Muscle layer of duodenum (tissue), 2 donors: ENCODE measurements around the gene SPATA2L.
"Not testable (repeated sequence)": the region's sequence is repeated elsewhere in the genome, so short reads cannot be mapped to it uniquely, and the experiment has no call there.

ENCODE experiments used
- H3K27ac ChIP-seq: one replicate; pipeline ENCODE4 v1.7.0; 2013; ENCODE audit warnings: mild to moderate bottlenecking, low read length
- H3K27me3 ChIP-seq: one replicate; pipeline ENCODE4 v1.7.0; 2013; ENCODE audit warnings: low read depth, mild to moderate bottlenecking, control low read depth, low read length
- H3K36me3 ChIP-seq, 2 donors: one replicate each; pipeline ENCODE4 v1.7.0; 2013; ENCODE audit warnings: low read length in 2 of 2, control low read depth in 1 of 2, mild to moderate bottlenecking in 1 of 2; ENCODE audit not compliant: insufficient read depth in 2 of 2, control insufficient read depth in 1 of 2
- H3K4me1 ChIP-seq, 2 donors: one replicate each; pipeline ENCODE4 v1.7.0; 2013; ENCODE audit warnings: low read length in 2 of 2, mild to moderate bottlenecking in 2 of 2, control low read depth in 1 of 2, moderate library complexity in 1 of 2; ENCODE audit not compliant: insufficient read depth in 2 of 2, control insufficient read depth in 1 of 2
- H3K4me3 ChIP-seq, 2 donors: one replicate each; pipeline ENCODE4 v1.7.0; 2013; ENCODE audit warnings: low read length in 2 of 2, low read depth in 1 of 2, mild to moderate bottlenecking in 1 of 2
- H3K9me3 ChIP-seq, 2 donors: one replicate each; pipeline ENCODE4 v1.7.0; 2013; ENCODE audit warnings: low read length in 2 of 2, control low read depth in 1 of 2, mild to moderate bottlenecking in 1 of 2; ENCODE audit not compliant: control insufficient read depth in 1 of 2
- donor health status: healthy.

Gene SPATA2L

DNA sequence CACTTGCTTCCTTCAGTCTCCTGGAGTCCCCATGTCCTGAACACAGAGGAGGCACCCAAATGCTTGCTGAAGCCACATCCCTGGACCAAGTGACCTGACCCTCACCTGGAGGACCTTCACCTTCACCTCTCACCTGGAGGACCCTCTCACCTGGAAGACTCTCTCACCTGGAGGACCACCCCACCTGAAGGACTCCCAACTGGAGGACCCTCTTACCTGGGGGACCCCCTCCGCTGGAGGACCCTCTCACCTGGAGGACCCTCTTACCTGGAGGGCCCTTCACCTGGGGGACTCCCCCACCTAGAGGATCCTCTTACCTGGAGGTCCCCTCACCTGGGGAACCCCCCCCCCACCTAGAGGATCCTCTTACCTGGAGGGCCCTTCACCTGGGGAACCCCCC is 15.6 kb downstream of the SPATA2L start:
- peaks cover 0 to 9% of the 10 kb centered on the region in 2 donors for H3K4me1 ChIP-seq
- no peaks in the 10 kb centered on the region for H3K9me3 ChIP-seq
- peaks cover 5 to 11% of the 10 kb centered on the region in 2 donors for H3K36me3 ChIP-seq
- peak overlapping the region in 1 of 2 donors; percentile 84 for H3K4me3 ChIP-seq
- H3K27ac ChIP-seq, result no peak overlapping the region
- H3K27me3 ChIP-seq, result no peaks in the 10 kb centered on the region

DNA sequence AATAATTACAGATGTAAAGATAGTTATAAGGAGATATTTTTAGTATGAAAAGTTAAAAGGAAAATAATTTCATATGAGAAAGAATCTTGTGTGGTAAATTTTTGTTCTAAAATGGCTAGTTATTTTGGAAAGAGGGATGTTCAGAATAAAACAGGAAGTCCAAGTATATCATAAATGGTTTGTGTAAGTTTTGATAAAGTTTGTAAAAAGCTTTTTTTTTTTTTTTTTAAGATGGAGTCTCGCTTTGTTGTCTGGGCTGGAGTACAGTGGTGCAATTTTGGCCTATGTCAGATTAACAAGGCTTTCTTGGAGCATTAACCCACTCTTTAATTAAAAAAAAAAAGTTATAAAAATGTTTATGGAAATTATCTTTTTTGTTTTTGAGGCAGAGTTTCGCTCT is 23.2 kb downstream of the SPATA2L start:
- H3K27me3 ChIP-seq, result no peaks in the 10 kb centered on the region
- no peak overlapping the region for H3K4me3 ChIP-seq
- H3K9me3 ChIP-seq, result no peaks in the 10 kb centered on the region
- H3K27ac ChIP-seq, result no peak overlapping the region
- no peaks in the 10 kb centered on the region for H3K36me3 ChIP-seq
- no peaks in the 10 kb centered on the region for H3K4me1 ChIP-seq

- H3K9me3 ChIP-seq, result no peaks in the 10 kb centered on the region
- H3K27ac ChIP-seq, result no peak overlapping the region
- H3K36me3 ChIP-seq, result no peaks in the 10 kb centered on the region
- no peaks in the 10 kb centered on the region for H3K4me1 ChIP-seq
- no peaks in the 10 kb centered on the region for H3K27me3 ChIP-seq
- no peak overlapping the region for H3K4me3 ChIP-seq
These were observed 29.1 kb downstream of the SPATA2L start for GRCh38 chr16:89672177-89672941.

DNA sequence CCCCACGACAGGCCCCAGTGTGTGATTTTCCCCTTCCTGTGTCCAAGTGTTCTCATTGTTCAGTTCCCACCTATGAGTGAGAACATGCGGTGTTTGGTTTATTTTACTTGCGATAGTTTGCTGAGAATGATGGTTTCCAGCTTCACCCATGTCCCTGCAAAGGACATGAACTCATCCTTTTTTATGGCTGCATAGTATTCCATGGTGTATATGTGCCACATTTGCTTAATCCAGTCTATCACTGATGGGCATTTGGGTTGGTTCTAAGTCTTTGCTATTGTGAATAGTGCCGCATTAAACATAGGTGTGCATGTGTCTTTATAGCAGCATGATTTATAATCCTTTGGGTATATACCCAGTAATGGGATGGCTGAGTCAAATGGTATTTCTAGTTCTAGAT is 29.9 kb downstream of the SPATA2L start:
- H3K9me3 ChIP-seq, H3K4me1 ChIP-seq, H3K36me3 ChIP-seq, H3K27me3 ChIP-seq, H3K27ac ChIP-seq, H3K4me3 ChIP-seq: not testable (repeated sequence)

- Histone ChIP-seq H3K27me3 (no peaks in the 10 kb centered on the region), H3K4me1 (no peaks in the 10 kb centered on the region), H3K36me3 (no peaks in the 10 kb centered on the region), H3K4me3 (no peak overlapping the region), H3K27ac (no peak overlapping the region), H3K9me3 (no peaks in the 10 kb centered on the region)
These were observed 30.7 kb downstream of the SPATA2L start for GRCh38 chr16:89670496-89671431.

DNA sequence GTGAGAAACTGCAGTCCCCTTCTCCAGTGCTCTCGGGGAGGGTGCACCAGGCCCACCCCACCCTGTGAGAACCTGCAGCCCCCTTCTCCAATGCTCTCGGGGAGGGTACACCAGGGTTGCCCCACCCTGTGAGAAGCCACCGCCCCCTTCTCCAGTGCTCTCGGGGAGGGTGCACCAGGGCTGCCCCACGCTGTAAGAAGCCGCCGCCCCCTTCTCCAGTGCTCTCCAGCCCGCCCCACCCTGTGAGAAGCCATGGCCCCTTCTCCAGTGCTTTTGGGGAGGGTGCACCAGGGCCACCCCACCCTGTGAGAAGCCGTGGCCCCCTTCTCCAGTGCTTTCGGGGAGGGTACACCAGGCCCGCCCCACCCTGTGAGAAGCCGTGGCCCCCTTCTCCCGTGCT is 31.8 kb downstream of the SPATA2L start:
- Histone ChIP-seq H3K4me1 (no peaks in the 10 kb centered on the region), H3K27me3 (no peaks in the 10 kb centered on the region), H3K4me3 (no peak overlapping the region), H3K36me3 (no peaks in the 10 kb centered on the region), H3K27ac (no peak overlapping the region), H3K9me3 (no peaks in the 10 kb centered on the region)

- Histone ChIP-seq H3K27ac (no peak overlapping the region), H3K27me3 (no peaks in the 10 kb centered on the region), H3K4me1 (no peaks in the 10 kb centered on the region), H3K9me3 (no peaks in the 10 kb centered on the region), H3K4me3 (no peak overlapping the region), H3K36me3 (peaks cover 0 to 4% of the 10 kb centered on the region in 2 donors)
These were observed 32.7 kb downstream of the SPATA2L start for GRCh38 chr16:89668790-89669158.

- no peaks in the 10 kb centered on the region for H3K4me1 ChIP-seq
- H3K36me3 ChIP-seq, result peaks cover 0 to 4% of the 10 kb centered on the region in 2 donors
- H3K27ac ChIP-seq, result no peak overlapping the region
- no peaks in the 10 kb centered on the region for H3K27me3 ChIP-seq
- H3K4me3 ChIP-seq, result no peak overlapping the region
- H3K9me3 ChIP-seq, result no peaks in the 10 kb centered on the region
These were observed 33.9 kb downstream of the SPATA2L start for GRCh38 chr16:89667633-89668032.

DNA sequence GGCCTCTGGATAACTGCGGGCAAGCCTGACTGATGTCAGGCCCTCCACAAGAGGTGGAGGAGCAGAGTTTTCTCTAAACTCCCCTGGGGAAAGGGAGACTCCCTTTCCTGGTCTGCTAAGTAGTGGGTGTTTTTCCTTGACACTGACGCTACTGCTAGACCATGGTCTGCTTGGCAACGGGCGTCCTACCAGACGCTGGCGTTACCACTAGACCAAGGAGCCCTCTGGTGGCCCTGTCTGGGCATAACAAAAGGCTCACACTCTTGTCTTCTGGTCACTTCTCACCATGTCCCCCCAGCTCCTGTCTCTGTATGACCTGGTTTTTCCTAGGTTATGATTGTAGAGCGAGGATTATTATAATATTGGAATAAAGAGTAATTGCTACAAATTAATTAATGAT is 34.5 kb downstream of the SPATA2L start:
- not testable (repeated sequence) for H3K4me3 ChIP-seq, H3K4me1 ChIP-seq, H3K36me3 ChIP-seq, H3K27me3 ChIP-seq, H3K9me3 ChIP-seq, H3K27ac ChIP-seq

DNA sequence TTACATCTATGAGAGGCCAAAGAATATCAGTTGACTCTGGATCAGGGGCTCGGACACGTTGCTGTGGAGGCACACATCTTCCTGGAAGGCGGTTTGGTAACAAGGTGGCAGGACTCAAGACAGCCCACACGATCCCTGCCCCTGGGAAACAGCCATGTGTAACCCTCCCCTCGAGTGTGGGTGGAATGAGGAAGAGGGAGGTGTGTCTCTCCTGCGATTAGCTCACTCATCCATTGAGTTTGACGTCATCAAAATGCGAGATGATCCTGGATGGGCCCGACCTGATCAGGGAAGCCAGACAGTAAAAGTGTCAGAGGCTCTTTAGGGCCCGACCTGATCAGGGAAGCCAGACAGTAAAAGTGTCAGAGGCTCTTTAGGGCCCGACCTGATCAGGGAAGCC is 37.3 kb downstream of the SPATA2L start:
- not testable (repeated sequence) for H3K9me3 ChIP-seq, H3K27me3 ChIP-seq, H3K4me3 ChIP-seq, H3K4me1 ChIP-seq, H3K27ac ChIP-seq
- peaks cover 0 to 11% of the 10 kb centered on the region in 2 donors for H3K36me3 ChIP-seq

DNA sequence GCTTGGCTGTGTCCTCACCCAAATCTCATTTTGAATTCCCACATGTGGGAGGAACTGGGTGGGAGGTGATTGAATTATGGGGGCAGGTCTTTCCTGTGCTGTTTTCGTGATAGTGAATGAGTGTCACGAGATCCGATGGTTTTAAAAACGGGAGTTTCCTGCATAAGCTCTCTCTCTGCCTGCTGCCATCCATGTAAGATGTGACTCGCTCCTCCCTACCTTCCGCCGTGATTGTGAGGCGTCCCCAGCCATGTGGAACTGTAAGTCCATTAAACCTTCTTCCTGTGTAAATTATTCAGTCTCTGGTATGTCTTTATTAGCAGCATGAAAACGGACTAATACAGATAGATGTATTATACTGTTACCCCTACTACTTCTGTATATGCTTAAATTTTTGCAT is 40.3 kb downstream of the SPATA2L start:
- Histone ChIP-seq H3K4me3 (no peak overlapping the region), H3K36me3 (peaks cover 0 to 11% of the 10 kb centered on the region in 2 donors)

More for the DNA sequence above, 40.3 kb downstream of the SPATA2L start:
- Histone ChIP-seq H3K9me3 (no peaks in the 10 kb centered on the region), H3K4me1 (peaks cover 10 to 17% of the 10 kb centered on the region in 2 donors), H3K27me3 (no peaks in the 10 kb centered on the region), H3K27ac (no peak overlapping the region)
